GM19467 (cell line): ENCODE measurements around the gene GLRA1.

Experiments used
- ATAC-seq: cut with Tn5 transposase; IDR thresholded peaks from one replicate; pipeline ENCODE4 v1.9.1; 2021; ENCODE audit warnings: mild to moderate bottlenecking, moderate library complexity; ENCODE audit not compliant: unreplicated experiment

The GLRA1 gene

GRCh38 chr5:151924564-151925301 lies at the start of gene GLRA1:
Gene GLRA1, minus strand, starts transcription at chr5:151924851. Its CDS starts 302 bp downstream, at chr5:151924549.
- ATAC-seq: no peak

- no peak for ATAC-seq
Observed at GRCh38 chr5:151970885-151971284, 46.2 kb upstream of the GLRA1 start.

DNA sequence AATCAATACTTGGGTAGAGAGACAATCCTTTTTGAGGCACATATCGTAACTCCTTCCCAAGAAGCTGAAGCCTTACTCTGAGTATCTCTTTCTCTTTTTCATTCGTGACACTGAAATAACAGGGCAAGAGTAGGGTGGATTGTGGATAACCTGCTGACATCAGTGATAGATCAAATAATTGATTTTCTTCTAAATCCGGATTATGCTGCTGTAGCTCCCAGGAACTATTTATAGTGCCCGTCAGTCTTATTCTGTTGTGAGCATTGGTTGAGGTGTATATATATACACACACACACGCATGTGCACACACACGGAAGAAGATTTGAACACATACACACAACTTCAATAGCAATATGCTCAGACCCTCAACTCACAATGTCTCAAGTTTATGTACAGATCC lies 43.2 kb upstream of the GLRA1 start:
- no peak for ATAC-seq

DNA sequence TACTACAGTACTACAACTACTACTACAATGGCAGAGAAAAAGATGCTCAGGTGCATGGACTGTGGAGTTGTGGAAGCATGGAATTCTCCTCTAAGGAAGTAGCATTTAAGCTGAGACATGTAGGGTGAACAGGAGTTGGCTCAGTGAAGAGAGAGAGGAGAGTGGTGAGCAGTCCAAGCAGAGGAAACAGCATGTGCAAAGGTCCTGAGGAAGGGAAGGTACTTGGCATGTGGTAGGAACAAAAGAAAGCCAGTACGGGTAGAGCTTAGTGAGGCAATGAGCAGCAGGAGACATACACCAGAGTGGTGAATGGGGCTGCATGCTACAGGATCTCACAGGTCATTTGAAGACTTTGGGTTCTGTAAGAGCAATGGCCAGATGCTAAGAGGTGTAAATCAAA lies 41.4 kb upstream of the GLRA1 start:
- no peak for ATAC-seq

DNA sequence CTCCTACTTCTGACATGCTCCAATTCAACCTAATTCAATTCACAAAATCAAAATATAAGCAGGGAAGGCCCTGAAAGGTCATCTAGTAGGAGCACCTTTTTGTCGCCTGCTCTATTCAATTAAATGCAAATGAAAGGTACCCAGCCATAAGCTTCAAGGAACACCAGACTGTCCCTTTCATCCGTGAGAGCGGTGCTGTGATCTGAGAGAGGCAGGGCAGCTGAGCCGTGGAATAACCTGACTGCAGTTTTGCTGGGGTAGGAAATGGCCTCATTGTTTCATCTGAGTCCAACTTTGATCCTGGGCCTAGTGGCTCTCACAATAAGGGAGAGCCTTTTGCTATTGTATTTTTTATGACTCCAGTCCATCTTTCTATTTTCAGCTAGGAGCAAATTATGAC lies 39.8 kb upstream of the GLRA1 start:
- ATAC-seq: no peak

- ATAC-seq: no peak
Observed at GRCh38 chr5:151961557-151961956, 36.9 kb upstream of the GLRA1 start.

DNA sequence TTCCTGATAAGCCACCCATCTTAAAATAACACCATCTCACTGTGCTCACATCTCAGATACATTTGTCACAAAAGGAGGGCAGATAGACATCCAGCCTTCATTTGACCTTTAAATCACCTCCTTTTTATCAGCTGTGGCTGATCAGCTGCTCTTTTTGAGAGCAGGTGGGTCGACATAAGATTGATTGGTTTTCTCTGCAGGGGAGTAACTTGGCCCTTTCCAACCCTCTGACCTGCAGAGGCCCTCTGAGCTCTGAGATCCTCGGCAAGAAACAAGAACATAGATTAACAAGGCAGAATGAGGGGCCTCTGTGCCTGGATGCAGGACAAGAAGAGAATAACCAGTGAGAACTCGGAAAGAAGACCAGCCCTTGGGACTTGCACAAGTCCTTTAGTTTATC lies 33.5 kb upstream of the GLRA1 start:
- no peak for ATAC-seq

DNA sequence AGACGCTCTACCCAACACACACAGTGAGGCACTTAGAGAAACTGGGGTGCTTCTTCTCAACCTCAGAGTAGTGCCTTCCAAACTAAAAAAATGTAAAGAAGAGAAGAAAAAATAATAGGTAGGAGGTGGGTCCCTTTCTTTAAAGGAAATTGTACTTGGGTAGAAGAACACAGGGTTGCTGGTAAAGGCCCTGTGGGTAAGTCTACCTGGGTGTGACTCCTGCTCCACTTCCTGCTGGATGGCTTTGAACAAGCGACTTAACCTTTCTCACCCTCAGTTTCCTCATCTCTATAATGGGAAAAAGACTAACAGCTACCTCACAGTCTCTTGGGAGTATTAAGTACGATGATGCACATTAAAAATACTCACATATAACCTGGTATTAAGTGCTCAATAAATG lies 32.1 kb upstream of the GLRA1 start:
- ATAC-seq: no peak

DNA sequence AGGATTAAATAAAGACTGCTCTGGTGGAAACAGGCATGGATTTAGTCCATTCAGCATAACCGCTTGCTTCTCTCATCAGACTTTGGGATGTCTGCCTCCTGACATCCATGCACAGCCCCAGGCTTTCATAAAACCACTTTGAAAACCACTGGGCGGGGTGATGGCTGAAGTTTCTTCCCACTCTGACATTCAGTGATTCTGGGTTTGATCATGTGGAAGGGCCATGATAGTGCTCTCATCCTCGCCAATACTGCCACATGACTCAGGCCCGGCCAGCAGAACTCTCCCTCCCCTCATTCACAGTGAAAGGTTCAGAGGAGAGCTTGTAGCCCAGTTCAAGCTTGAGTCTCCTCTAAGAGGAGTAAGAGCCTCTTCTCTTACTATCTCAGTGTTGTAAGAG lies 29.6 kb upstream of the GLRA1 start:
- no peak for ATAC-seq

DNA sequence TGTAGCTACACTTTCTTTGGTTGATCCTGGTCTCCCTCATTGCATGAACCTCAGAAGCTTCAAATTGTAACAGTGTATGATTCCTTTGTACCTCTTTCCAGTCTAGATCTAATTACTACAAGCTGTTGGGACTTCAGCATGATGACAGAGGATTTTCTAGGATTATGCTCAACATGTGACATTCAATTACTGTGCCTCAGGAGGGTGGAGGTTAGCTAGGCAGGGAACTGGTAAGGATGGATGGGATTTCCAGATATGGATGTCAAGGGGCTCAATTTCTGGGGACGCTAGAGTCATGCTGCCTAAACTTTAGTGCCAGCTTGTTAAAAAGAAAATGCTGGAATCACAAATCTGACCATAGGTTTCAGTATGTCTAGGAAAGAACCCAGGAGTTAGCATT lies 29.2 kb upstream of the GLRA1 start:
- ATAC-seq: no peak

DNA sequence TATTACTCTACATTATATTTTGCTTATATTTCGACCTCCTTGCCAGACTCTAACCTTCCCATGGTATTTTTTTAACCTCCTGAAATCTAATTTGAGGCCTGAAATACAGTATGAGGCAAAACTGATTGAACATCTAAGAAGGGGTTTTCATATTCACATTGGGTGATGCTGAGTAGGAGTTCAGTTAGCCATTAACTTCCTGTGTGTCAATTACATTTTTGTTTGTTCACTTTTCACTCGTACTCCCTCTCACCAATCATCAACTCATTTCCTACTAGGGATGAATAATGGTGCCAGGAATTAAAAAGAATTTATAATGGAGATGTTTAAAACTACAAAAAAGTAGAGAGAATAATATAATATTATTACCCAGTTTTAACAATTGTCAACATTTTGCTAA lies 27.6 kb upstream of the GLRA1 start:
- no peak for ATAC-seq

DNA sequence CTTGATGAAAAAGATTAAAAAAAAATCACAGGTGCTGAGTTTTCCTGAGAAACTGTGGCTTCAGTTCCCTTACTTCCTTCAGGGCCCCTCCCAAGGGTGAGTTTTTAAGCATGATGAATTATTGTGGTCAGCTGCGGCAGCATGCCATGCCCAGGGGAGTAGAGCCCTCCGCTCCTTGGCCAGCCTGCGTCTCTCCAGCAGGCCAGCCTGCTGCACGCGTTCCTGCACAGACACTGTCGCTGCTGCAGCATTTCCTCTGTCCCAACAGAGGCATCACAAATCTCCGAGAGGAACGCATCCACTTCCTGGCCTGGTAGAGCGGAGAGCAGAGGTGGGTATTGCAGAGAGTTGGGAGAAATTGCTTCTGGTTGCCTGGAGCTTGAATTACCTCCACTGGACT lies 26.1 kb upstream of the GLRA1 start:
- ATAC-seq: no peak

- ATAC-seq: no peak
Observed at GRCh38 chr5:151949701-151950308, 25.2 kb upstream of the GLRA1 start.

DNA sequence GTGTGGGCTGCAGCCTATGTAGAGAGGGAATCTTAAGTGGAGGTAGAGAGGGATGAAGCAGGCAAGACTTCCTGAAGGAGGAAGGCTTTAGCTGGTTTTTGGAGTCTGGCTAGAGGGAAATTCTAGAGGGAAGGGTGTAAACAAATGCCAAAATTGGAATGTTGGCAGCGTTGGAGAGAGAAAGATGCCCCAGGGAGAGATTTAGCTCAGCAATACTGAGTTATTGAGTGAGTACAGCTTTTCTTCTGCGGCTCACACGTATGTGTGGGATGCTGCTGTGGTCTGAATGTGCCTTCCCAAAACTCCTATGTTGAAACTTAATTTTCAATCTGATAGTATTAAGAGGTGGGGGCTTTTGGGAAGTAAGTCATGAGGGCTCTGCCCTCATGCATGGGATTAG lies 24.5 kb upstream of the GLRA1 start:
- no peak for ATAC-seq

DNA sequence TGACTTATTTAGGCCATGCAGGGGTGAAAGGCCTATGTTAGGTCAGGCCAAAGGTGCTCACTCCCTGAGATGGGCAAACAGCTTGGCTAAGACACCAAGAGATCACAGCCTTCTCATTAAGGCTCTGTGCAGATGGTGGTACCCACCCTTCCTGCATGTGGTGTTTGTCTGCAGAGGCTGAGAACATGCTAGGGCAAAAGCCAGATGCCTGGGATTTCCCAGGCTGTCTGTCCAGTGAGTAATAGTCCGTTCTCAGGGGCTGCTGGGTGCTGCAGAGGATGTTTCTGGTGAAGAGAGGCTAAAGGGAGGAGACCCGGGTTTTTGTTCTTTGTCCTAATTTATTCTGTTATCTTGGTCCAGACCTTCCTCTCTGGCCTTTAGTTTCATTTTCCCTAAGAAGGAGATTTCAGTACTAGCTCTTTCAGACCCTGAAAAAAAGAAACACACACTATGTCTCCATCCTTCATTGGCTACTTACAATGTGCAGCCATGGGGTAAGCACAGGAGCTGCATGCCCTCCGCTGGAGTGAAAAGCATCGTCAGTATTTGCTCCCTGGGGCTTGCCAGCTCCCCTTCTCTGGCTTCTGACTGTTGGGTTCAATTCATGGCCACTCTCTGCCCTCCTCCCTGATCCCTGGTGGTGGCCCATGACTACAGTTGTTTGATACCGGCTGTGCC lies 23.4 kb upstream of the GLRA1 start:
- ATAC-seq: no peak

DNA sequence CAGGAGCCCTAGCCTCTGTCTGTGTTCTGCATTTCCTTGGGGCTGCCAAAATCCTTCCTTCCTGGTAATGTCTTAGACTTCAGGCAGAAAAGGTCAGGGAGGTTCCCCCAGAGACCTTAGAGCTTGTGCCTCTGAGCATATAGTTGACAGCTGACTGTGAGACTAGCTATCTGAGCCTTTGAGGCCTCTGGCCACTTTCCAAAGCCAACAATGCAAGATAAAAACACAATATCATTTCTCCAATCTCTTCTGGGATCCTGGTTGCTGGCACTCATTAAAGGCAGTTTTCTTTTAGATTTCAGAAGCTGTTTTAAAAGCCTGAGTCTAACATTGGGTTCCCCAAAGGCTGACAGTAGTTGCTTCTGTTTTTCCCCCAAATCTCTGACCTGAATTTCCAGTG lies 13.2 kb upstream of the GLRA1 start:
- no peak for ATAC-seq

DNA sequence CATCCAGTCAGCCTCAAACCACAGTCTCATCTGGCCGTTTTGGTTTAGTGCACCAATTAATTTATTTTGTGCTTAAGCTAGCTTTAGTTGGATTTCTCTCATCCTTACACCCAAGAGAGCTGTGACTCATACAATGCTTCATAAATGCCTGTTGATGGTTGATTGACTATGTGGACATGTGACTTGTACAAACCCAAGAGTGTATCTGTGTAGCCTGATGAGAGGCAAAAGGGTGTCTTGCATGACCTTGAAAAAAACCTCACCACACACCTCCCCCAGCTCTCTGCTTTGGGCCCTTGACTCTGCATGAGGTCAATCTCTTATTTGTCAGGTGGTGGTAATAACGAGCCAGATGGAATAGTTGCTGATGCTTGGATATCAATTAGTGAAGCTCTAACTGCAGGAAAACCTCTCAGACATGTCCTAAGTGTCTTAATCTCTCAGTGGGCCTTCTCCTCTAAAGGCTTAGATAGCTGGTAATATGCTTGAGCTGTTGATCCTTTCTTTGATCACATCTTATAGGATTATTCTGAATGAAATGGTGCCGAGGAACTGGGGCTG lies 10.6 kb upstream of the GLRA1 start:
- ATAC-seq: no peak

GRCh38 chr5:151931260-151931659 lies 6.6 kb upstream of the GLRA1 start:
- ATAC-seq: no peak

GRCh38 chr5:151926188-151926587 lies 1.5 kb upstream of the GLRA1 start:
- ATAC-seq: no peak

DNA sequence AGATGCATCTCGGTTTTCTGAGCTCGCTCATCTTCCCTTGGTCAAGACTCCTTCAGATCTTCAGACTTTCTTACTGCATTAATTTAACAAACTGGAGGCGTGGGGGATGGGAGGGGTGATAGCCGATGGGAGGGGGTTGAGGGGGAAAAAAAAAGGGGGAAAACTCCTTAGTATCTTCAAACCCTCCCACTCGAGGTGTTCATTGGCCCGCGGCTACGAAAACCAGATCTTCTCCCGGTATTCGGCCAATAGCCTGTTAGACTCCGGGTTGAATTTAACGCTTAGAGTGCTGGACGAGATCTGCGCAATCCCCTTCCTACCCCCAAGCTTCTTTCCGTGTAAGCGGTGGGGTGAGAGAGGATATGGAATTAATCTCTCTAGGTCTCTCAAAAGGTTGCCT lies 689 bp upstream of the GLRA1 start:
- ATAC-seq: no peak

GRCh38 chr5:151923866-151924476 lies 680 bp downstream of the GLRA1 start:
- ATAC-seq: no peak

DNA sequence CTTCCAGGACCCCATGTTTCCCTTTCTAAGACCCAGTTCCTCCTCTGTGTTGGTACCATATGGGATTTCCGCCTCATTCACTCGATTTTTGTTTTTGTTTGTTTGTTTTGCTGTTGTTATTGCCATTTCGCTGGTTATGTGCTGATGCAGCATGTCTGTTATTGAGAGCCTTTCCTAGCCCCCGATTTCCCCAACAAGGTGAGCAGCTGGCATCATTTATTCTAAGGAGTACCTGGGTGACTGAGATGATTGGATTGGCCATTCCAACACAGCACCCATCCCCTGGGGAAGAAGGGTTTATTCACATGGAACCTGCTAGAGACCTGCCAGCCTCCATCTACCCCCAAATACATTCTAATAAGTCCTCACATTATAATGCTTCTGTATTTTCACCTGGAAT lies 2.7 kb downstream of the GLRA1 start:
- no peak for ATAC-seq
